Activated CD4-positive, alpha-beta T cell treated with anti-CD3 and anti-CD28 coated beads, Interleukin-2, amount 10 ng/mL, durations not matched to agents 7 days and 5 days (primary cell): ENCODE data around the gene FGF22. TPM values are rescaled to one million over a fixed set of nuclear protein-coding genes. Genes with fewer than 3 reads are reported as not detected.
"Not testable (repeated sequence)": the region's sequence is repeated elsewhere in the genome, so short reads cannot be mapped to it uniquely, and the experiment has no call there.

Experiments
- CTCF ChIA-PET: fragments of 350-600 bp; sonication (Branson Sonifier 250); formaldehyde crosslinking; loops from one replicate; lab custom pipeline; 2021; ENCODE audit warnings: antibody characterized with exemption; lab: Charles Lee
- POLR2A ChIA-PET: fragments of 350-600 bp; sonication (Branson Sonifier 250); formaldehyde crosslinking; loops from one replicate; lab custom pipeline; 2021; ENCODE audit warnings: antibody characterized with exemption; lab: Charles Lee
- DNase-seq: peaks from one replicate; pipeline ENCODE4 v3.0.0-alpha.2; 2020
- H3K27ac Mint-ChIP-seq: one replicate; pipeline ENCODE4 v1.8.0; 2021; ENCODE audit warnings: mild to moderate bottlenecking, moderate library complexity, mixed read lengths
- H3K27me3 Mint-ChIP-seq: one replicate; pipeline ENCODE4 v1.8.0; 2021; ENCODE audit warnings: mixed read lengths
- H3K36me3 Mint-ChIP-seq: one replicate; pipeline ENCODE4 v1.8.0; 2021; ENCODE audit warnings: low read depth, mixed read lengths
- H3K4me1 Mint-ChIP-seq: one replicate; pipeline ENCODE4 v1.8.0; 2021; ENCODE audit warnings: mixed read lengths
- H3K4me3 Mint-ChIP-seq: one replicate; pipeline ENCODE4 v1.8.0; 2021; ENCODE audit warnings: mild to moderate bottlenecking, moderate library complexity, mixed read lengths
- H3K9me3 Mint-ChIP-seq: one replicate; pipeline ENCODE4 v1.8.0; 2021; ENCODE audit warnings: mixed read lengths
- total RNA-seq, 2 experiments: library from RNA; stranded (reverse); gene quantifications; one replicate each; pipeline ENCODE4 v1.2.3, GENCODE V29; 2021

FGF22 gene
- total RNA-seq, 2 experiments from 2014 or later, result 0.12 TPM; not detected in 1

- DNase-seq, result peak; percentile 82
- Mint-ChIP-seq H3K4me1 (peaks cover 27% of the 10 kb centered on the region), H3K4me3 (peak overlapping the region; percentile 34), H3K27me3 (peaks cover 8% of the 10 kb centered on the region), H3K9me3 (no peaks in the 10 kb centered on the region), H3K27ac (peak overlapping the region; percentile 69), H3K36me3 (peaks cover 12% of the 10 kb centered on the region)
- ChIA-PET CTCF (interaction anchor here (0.8 kb wide), 1 partner anchor 104 kb away, joined by 3 read pairs; no protein-coding TSS in a partner anchor), POLR2A (no interaction called here)
These were observed 25.3 kb downstream of the FGF22 start for GRCh38 chr19:664913-665443.

GRCh38 chr19:666985-667573 is 27.4 kb downstream of the FGF22 start:
- H3K9me3 Mint-ChIP-seq, H3K4me3 Mint-ChIP-seq, H3K27ac Mint-ChIP-seq, H3K27me3 Mint-ChIP-seq, CTCF ChIA-PET, DNase-seq, H3K36me3 Mint-ChIP-seq, POLR2A ChIA-PET: not testable (repeated sequence)
- peaks cover 19% of the 10 kb centered on the region for H3K4me1 Mint-ChIP-seq

- H3K4me3 Mint-ChIP-seq, H3K27me3 Mint-ChIP-seq, H3K36me3 Mint-ChIP-seq, H3K27ac Mint-ChIP-seq, DNase-seq, H3K9me3 Mint-ChIP-seq, POLR2A ChIA-PET: not testable (repeated sequence)
- peaks cover 13% of the 10 kb centered on the region for H3K4me1 Mint-ChIP-seq
- CTCF ChIA-PET, result interaction anchor here (0.6 to 1.7 kb wide), 2 partner anchors 10 to 84 kb away, joined by 3 to 4 read pairs; no protein-coding TSS in a partner anchor
These were observed 29.2 kb downstream of the FGF22 start for GRCh38 chr19:668675-669434.

- ChIA-PET CTCF (interaction anchor here (1.0 to 1.7 kb wide), 2 partner anchors 9 to 29 kb away, joined by 3 to 4 read pairs; no protein-coding TSS in a partner anchor), POLR2A (no interaction called here)
These were observed 31.0 kb downstream of the FGF22 start for GRCh38 chr19:670609-671075.

GRCh38 chr19:674282-675151 is 34.8 kb downstream of the FGF22 start:
- ChIA-PET POLR2A (no interaction called here), CTCF (interaction anchor here (0.6 kb wide), 1 partner anchor 328 kb away, joined by 6 read pairs; no protein-coding TSS in a partner anchor)
- Mint-ChIP-seq H3K4me3 (no peak overlapping the region), H3K4me1 (peaks cover 3% of the 10 kb centered on the region), H3K36me3 (no peaks in the 10 kb centered on the region), H3K27ac (no peak overlapping the region), H3K27me3 (peaks cover 12% of the 10 kb centered on the region), H3K9me3 (no peaks in the 10 kb centered on the region)
- DNase-seq, result no peak

More at GRCh38 chr19:670609-671075, 31.0 kb downstream of the FGF22 start:
- Mint-ChIP-seq H3K27ac (no peak overlapping the region), H3K36me3 (no peaks in the 10 kb centered on the region), H3K9me3 (no peaks in the 10 kb centered on the region), H3K4me3 (no peak overlapping the region), H3K27me3 (peaks cover 14% of the 10 kb centered on the region), H3K4me1 (no peaks in the 10 kb centered on the region)
- DNase-seq, result no peak

- H3K36me3 Mint-ChIP-seq, result no peaks in the 10 kb centered on the region
- H3K27me3 Mint-ChIP-seq, result peaks cover 12% of the 10 kb centered on the region
- H3K4me1 Mint-ChIP-seq, result peaks cover 7% of the 10 kb centered on the region
- H3K4me3 Mint-ChIP-seq, result no peak overlapping the region
- DNase-seq, result no peak
- H3K9me3 Mint-ChIP-seq, result no peaks in the 10 kb centered on the region
- POLR2A ChIA-PET, result no interaction called here
- no peak overlapping the region for H3K27ac Mint-ChIP-seq
- CTCF ChIA-PET, result no interaction called here
These were observed 36.3 kb downstream of the FGF22 start for GRCh38 chr19:676007-676338.

GRCh38 chr19:676339-677105 is 36.8 kb downstream of the FGF22 start, which contains the start of gene FSTL3:
FSTL3 (plus strand) TSS chr19:676392; CDS start chr19:676424, 32 bp downstream.
- Mint-ChIP-seq H3K36me3 (no peaks in the 10 kb centered on the region), H3K27ac (no peak within 1 kb of the TSS), H3K4me3 (no peak within 1 kb of the TSS), H3K9me3 (no peaks in the 10 kb centered on the region), H3K27me3 (peaks cover 12% of the 10 kb centered on the region), H3K4me1 (peaks cover 7% of the 10 kb centered on the region)
- CTCF ChIA-PET, result no interaction called here
- POLR2A ChIA-PET, result no interaction called here
- no peak for DNase-seq

GRCh38 chr19:677201-677600 is 37.5 kb downstream of the FGF22 start:
- Mint-ChIP-seq H3K36me3 (no peaks in the 10 kb centered on the region), H3K4me1 (peaks cover 7% of the 10 kb centered on the region), H3K9me3 (no peaks in the 10 kb centered on the region), H3K27me3 (peaks cover 12% of the 10 kb centered on the region), H3K27ac (no peak overlapping the region), H3K4me3 (no peak overlapping the region)
- ChIA-PET CTCF (no interaction called here), POLR2A (no interaction called here)
- DNase-seq, result no peak

GRCh38 chr19:677601-678436 is 38.1 kb downstream of the FGF22 start:
- Mint-ChIP-seq H3K36me3 (no peaks in the 10 kb centered on the region), H3K4me1 (peaks cover 7% of the 10 kb centered on the region), H3K9me3 (no peaks in the 10 kb centered on the region), H3K27me3 (peaks cover 12% of the 10 kb centered on the region), H3K4me3 (no peak overlapping the region), H3K27ac (no peak overlapping the region)
- CTCF ChIA-PET, result interaction anchor here (1.8 to 1.9 kb wide), 2 partner anchors 15 to 167 kb away, joined by 6 to 7 read pairs; partner anchors contain the start of gene RNF126
- POLR2A ChIA-PET, result no interaction called here
- no peak for DNase-seq

GRCh38 chr19:678791-679388 is 39.2 kb downstream of the FGF22 start:
- DNase-seq, result no peak
- H3K4me3 Mint-ChIP-seq, result peak overlapping the region; percentile 68
- H3K27me3 Mint-ChIP-seq, result peaks cover 12% of the 10 kb centered on the region
- POLR2A ChIA-PET, result interaction anchor here (0.7 kb wide), 1 partner anchor 13 kb away, joined by 3 read pairs; no protein-coding TSS in a partner anchor
- CTCF ChIA-PET, result interaction anchor here (1.0 to 1.9 kb wide), 3 partner anchors 9 to 168 kb away, joined by 3 to 7 read pairs (median 6); partner anchors contain the start of gene RNF126
- H3K9me3 Mint-ChIP-seq, result no peaks in the 10 kb centered on the region
- peak overlapping the region; percentile 63 for H3K27ac Mint-ChIP-seq
- peaks cover 7% of the 10 kb centered on the region for H3K4me1 Mint-ChIP-seq
- H3K36me3 Mint-ChIP-seq, result no peaks in the 10 kb centered on the region
